GM12872 (cell line): ENCODE results near the gene FBXL7.

Experiments
- CTCF ChIP-seq: IDR thresholded peaks from 3 replicates; pipeline ENCODE4 v1.5.1; 2011; ENCODE audit warnings: low read depth, mild to moderate bottlenecking, low read length, moderate library complexity; ENCODE audit not compliant: insufficient read depth

The FBXL7 gene

GRCh38 chr5:15807871-15808270, 307.9 kb downstream of the FBXL7 start:
- TF ChIP-seq CTCF, result no peak

- TF ChIP-seq CTCF, result no peak
Observed at GRCh38 chr5:15808577-15808976, 308.6 kb downstream of the FBXL7 start.

GRCh38 chr5:15819617-15820016, 319.6 kb downstream of the FBXL7 start:
- TF ChIP-seq CTCF, result no peak

GRCh38 chr5:15821506-15821905, 321.5 kb downstream of the FBXL7 start:
- no peak for TF ChIP-seq CTCF

- no peak for TF ChIP-seq CTCF
Observed at GRCh38 chr5:15823398-15823797, 323.4 kb downstream of the FBXL7 start.

- TF ChIP-seq CTCF, result no peak
Observed at GRCh38 chr5:15827741-15828140, 327.8 kb downstream of the FBXL7 start.

GRCh38 chr5:15831408-15831807, 331.4 kb downstream of the FBXL7 start:
- no peak for TF ChIP-seq CTCF

GRCh38 chr5:15833365-15833764, 333.4 kb downstream of the FBXL7 start:
- no peak for TF ChIP-seq CTCF
